Endothelial cell of umbilical vein (primary cell): ENCODE data around the gene CEP72. TPM values are rescaled to one million over a fixed set of nuclear protein-coding genes. Genes with fewer than 3 reads are reported as not detected.

Experiments used
- BruUV-seq: library from RNA; stranded (reverse); fragments of 400-500 nt; replicated peaks from 2 replicates; lab custom pipeline; 2021; lab: Mats Ljungman, UMichigan
- CTCF ChIA-PET: fragments of 300-600, 350-600 bp; sonication (Branson Sonifier 250); formaldehyde crosslinking; loops from one replicate; lab custom pipeline; 2021; ENCODE audit warnings: antibody characterized with exemption, inconsistent platforms; lab: Charles Lee
- POLR2A ChIA-PET: fragments of 300-600, 350-600 bp; sonication (Branson Sonifier 250); formaldehyde crosslinking; loops from one replicate; lab custom pipeline; 2021; ENCODE audit warnings: antibody characterized with exemption, inconsistent platforms; lab: Charles Lee
- DNase-seq: peaks from one replicate; pipeline ENCODE4 v3.0.0-alpha.2; 2011; ENCODE audit warnings: low read depth, low spot score
- FAIRE-seq: peaks from 2 replicates; lab custom pipeline; 2011; peaks lifted over from hg19 to GRCh38; lab: Jason Lieb, UNC
- H2AFZ ChIP-seq: 2 replicates; pipeline ENCODE4 v1.6.0; 2012; ENCODE audit warnings: low read depth, low read length, control low read depth, inconsistent platforms
- H3K27ac ChIP-seq: 2 replicates; pipeline ENCODE4 v1.5.1; 2011; ENCODE audit warnings: low read depth, mild to moderate bottlenecking, control low read depth, low read length, moderate library complexity; ENCODE audit not compliant: insufficient read depth
- H3K27me3 ChIP-seq, 2 experiments: 2 replicates each; pipeline versions ENCODE4 v1.6.0 to v1.6.1; 2011; ENCODE audit warnings: low read length in 2 of 2, mixed read lengths in 1 of 2; ENCODE audit not compliant: control insufficient read depth in 2 of 2, insufficient read depth in 2 of 2
- H3K36me3 ChIP-seq, 2 experiments: 2 replicates in 1 of 2; 3 replicates in 1 of 2; pipeline ENCODE4 v1.5.1; 2011; ENCODE audit warnings: low read length in 2 of 2, mild to moderate bottlenecking in 1 of 2, moderate library complexity in 1 of 2; ENCODE audit not compliant: control insufficient read depth in 2 of 2, insufficient read depth in 2 of 2; ENCODE audit errors: extremely low read depth in 1 of 2
- H3K4me1 ChIP-seq: 3 replicates; pipeline ENCODE4 v1.5.1; 2011; ENCODE audit warnings: mild to moderate bottlenecking, low read length; ENCODE audit not compliant: control insufficient read depth, insufficient read depth; ENCODE audit errors: extremely low read depth
- H3K4me2 ChIP-seq: 2 replicates; pipeline ENCODE4 v1.6.1; 2011; ENCODE audit warnings: low read length, control low read depth, mixed read lengths; ENCODE audit not compliant: insufficient read depth
- H3K4me3 ChIP-seq, 3 experiments: fragments of 200-600 bp in 1 of 3; sonication (generic), shearing (Covaris generic) in 1 of 3; replicated peaks in 1 of 3; 2 replicates each; pipeline ENCODE4 v1.5.1; 2011 to 2016; ENCODE audit warnings: control low read depth in 3 of 3, low read length in 3 of 3, mild to moderate bottlenecking in 2 of 3, inconsistent platforms in 1 of 3, low read depth in 1 of 3, moderate library complexity in 1 of 3; ENCODE audit not compliant: insufficient read depth in 1 of 3
- H3K79me2 ChIP-seq: 2 replicates; pipeline ENCODE4 v1.6.0; 2012; ENCODE audit warnings: low read length, inconsistent platforms; ENCODE audit not compliant: control insufficient read depth, insufficient read depth
- H3K9ac ChIP-seq: replicated peaks from 2 replicates; pipeline ENCODE3; 2011; ENCODE audit warnings: low read length, control low read depth; ENCODE audit not compliant: insufficient read depth; ENCODE audit errors: extremely low read depth
- H3K9me1 ChIP-seq: replicated peaks from 3 replicates; pipeline ENCODE4 v1.6.0; 2011; ENCODE audit warnings: mild to moderate bottlenecking, low read length; ENCODE audit not compliant: control insufficient read depth, insufficient read depth; ENCODE audit errors: extremely low read depth
- H3K9me3 ChIP-seq: replicated peaks from 2 replicates; pipeline ENCODE4 v1.5.1; 2012; ENCODE audit warnings: low read length, inconsistent platforms; ENCODE audit not compliant: control insufficient read depth, insufficient read depth
- H4K20me1 ChIP-seq: replicated peaks from 2 replicates; pipeline ENCODE3; 2011; ENCODE audit warnings: mild to moderate bottlenecking, low read length; ENCODE audit not compliant: control insufficient read depth, insufficient read depth; ENCODE audit errors: extremely low read depth
- CTCF ChIP-seq, 2 donors: IDR thresholded peaks; 1 replicate in 1 of 2; 2 replicates in 1 of 2; pipeline ENCODE4 v1.5.1; 2011; ENCODE audit warnings: low read length in 2 of 2, mild to moderate bottlenecking in 2 of 2, moderate library complexity in 2 of 2, control low read depth in 1 of 2, inconsistent platforms in 1 of 2, low read depth in 1 of 2; ENCODE audit not compliant: insufficient read depth in 1 of 2; ENCODE audit errors: extremely low read depth in 1 of 2
- EZH2 ChIP-seq: IDR thresholded peaks from 2 replicates; pipeline ENCODE4 v1.6.1; 2012; ENCODE audit warnings: borderline replicate concordance, low read depth, mild to moderate bottlenecking, moderate library complexity, low read length, inconsistent platforms; ENCODE audit not compliant: severe bottlenecking
- FOS ChIP-seq: IDR thresholded peaks from 2 replicates; pipeline ENCODE4 v1.6.1; 2011; ENCODE audit warnings: mild to moderate bottlenecking, low read length, moderate library complexity, borderline replicate concordance; ENCODE audit not compliant: insufficient read depth
- GATA2 ChIP-seq: IDR thresholded peaks from 2 replicates; pipeline ENCODE4 v1.7.0; 2011; ENCODE audit warnings: low read depth, mild to moderate bottlenecking, moderate library complexity, mixed read lengths, low read length; ENCODE audit not compliant: insufficient read length, insufficient read depth
- JUN ChIP-seq: IDR thresholded peaks from 2 replicates; pipeline ENCODE4 v1.6.1; 2011; ENCODE audit warnings: borderline replicate concordance, low read depth; ENCODE audit not compliant: insufficient read length, insufficient read depth
- MAX ChIP-seq: IDR thresholded peaks from 2 replicates; pipeline ENCODE4 v1.6.1; 2011; ENCODE audit not compliant: insufficient read depth, insufficient read length
- MYC ChIP-seq: IDR thresholded peaks from one replicate; pipeline ENCODE4 v1.6.1; 2011; ENCODE audit warnings: mild to moderate bottlenecking, low read depth, low read length
- POLR2A ChIP-seq: IDR thresholded peaks from 2 replicates; pipeline ENCODE4 v1.6.1; 2012; ENCODE audit warnings: low read depth, mild to moderate bottlenecking, control low read depth, low read length
- POLR2AphosphoS5 ChIP-seq: IDR thresholded peaks from 2 replicates; pipeline ENCODE4 v1.6.1; 2012; ENCODE audit warnings: low read depth, mild to moderate bottlenecking, control low read depth, low read length, moderate library complexity; ENCODE audit not compliant: insufficient read depth
- dilution Hi-C: fragments of 300-500 bp; cut with MboI; formaldehyde crosslinking; loops from one replicate; pipeline ENCODE4 v1.15.0; 2019; ENCODE audit warnings: low sequenced_read_pairs; ENCODE audit not compliant: extremely low pct_ligation_motif_present
- intact Hi-C: fragments of 100-400 bp; cut with micrococcal nuclease; formaldehyde crosslinking; loops from one replicate; pipeline ENCODE4 v1.10.0; 2022
- polyA plus RNA-seq, 4 experiments: library from polyadenylated mRNA; depleted of rRNA in 3 of 4; stranded (reverse) in 3 of 4; unstranded in 1 of 4; fragments of >200 nt; gene quantifications; 2 replicates each; pipeline versions ENCODE4 v1.2.1 to v1.2.3, GENCODE V29; 2011 to 2012; ENCODE audit warnings: missing spikeins in 1 of 4
- total RNA-seq: library from RNA; stranded (reverse); gene quantifications from 2 replicates; pipeline ENCODE4 v1.2.3, GENCODE V29; 2021

Gene CEP72
- total and polyA plus RNA-seq, 2 donors (not counting 3 experiments of a cell fraction or from before 2014, with no cell fraction given) = 2.9 to 9.5 TPM

- Histone ChIP-seq H3K4me1 (no peaks in the 10 kb centered on the region), H2AFZ (no peak overlapping the region), H3K36me3 (peaks cover 0 to 9% of the 10 kb centered on the region in 2 experiments), H3K4me2 (no peak overlapping the region), H3K9me1 (no peaks in the 10 kb centered on the region), H3K27ac (no peak overlapping the region), H3K9ac (no peak overlapping the region), H3K79me2 (no peaks in the 10 kb centered on the region), H3K4me3 (no peak overlapping the region), H4K20me1 (no peaks in the 10 kb centered on the region), H3K27me3 (no peaks in the 10 kb centered on the region), H3K9me3 (no peaks in the 10 kb centered on the region)
- CTCF ChIA-PET = interaction anchor here (0.9 to 2.1 kb wide), 2 partner anchors 35 to 269 kb away, joined by 3 to 4 read pairs; no protein-coding TSS in a partner anchor
- BruUV-seq = no TSS peak
- intact Hi-C loops = no loop called here
- POLR2A ChIA-PET = no interaction called here
- DNase-seq (no peak), FAIRE-seq (no peak)
- dilution Hi-C loops = no loop called here
- TF ChIP-seq MYC (no peak), JUN (no peak), POLR2AphosphoS5 (no peak), EZH2 (no peak), MAX (no peak), POLR2A (no peak)
Observed at GRCh38 chr5:634191-634590, 22.1 kb downstream of the CEP72 start.

- FAIRE-seq = peak; percentile 21
Observed at GRCh38 chr5:635306-636055, 23.3 kb downstream of the CEP72 start.

More at GRCh38 chr5:635306-636055, 23.3 kb downstream of the CEP72 start:
- Histone ChIP-seq H3K4me3 (no peak overlapping the region), H3K4me2 (no peak overlapping the region), H3K27me3 (no peaks in the 10 kb centered on the region), H4K20me1 (no peaks in the 10 kb centered on the region), H3K36me3 (peaks cover 0 to 9% of the 10 kb centered on the region in 2 experiments), H3K9ac (no peak overlapping the region), H3K27ac (no peak overlapping the region), H2AFZ (no peak overlapping the region), H3K4me1 (no peaks in the 10 kb centered on the region), H3K79me2 (no peaks in the 10 kb centered on the region), H3K9me1 (no peaks in the 10 kb centered on the region), H3K9me3 (no peaks in the 10 kb centered on the region)
- dilution Hi-C loops = no loop called here
- TF ChIP-seq FOS (no peak), POLR2AphosphoS5 (no peak), CTCF (IDR thresholded peaks at IDR 0.05; ENCODE audit: extremely low read depth in 1 of 2, insufficient read depth in 1 of 2, low read depth in 1 of 2, low read length in 2 of 2) (no peak), JUN (no peak), EZH2 (no peak), GATA2 (no peak), MAX (no peak), MYC (no peak)
- DNase-seq = no peak
- intact Hi-C loops = no loop called here
- ChIA-PET POLR2A (no interaction called here), CTCF (interaction anchor here (2.1 kb wide), 1 partner anchor 34 kb away, joined by 4 read pairs; no protein-coding TSS in a partner anchor)
- BruUV-seq = no TSS peak
